Neural cell (in vitro differentiated cells): ENCODE data around the gene ACTBL2. TPM values are rescaled to one million over a fixed set of nuclear protein-coding genes. Genes with fewer than 3 reads are reported as not detected.

ENCODE experiments used
- H2AFZ ChIP-seq: fragments of 200-600, 300-800 bp; sonication (generic), shearing (Covaris generic); 2 replicates; pipeline ENCODE4 v1.6.0; 2014; ENCODE audit warnings: low read depth, mild to moderate bottlenecking, antibody characterized with exemption, low read length, moderate library complexity
- H3F3A ChIP-seq: fragments of 200-600 bp; shearing (Covaris generic); 2 replicates; pipeline ENCODE4 v1.6.1; 2016; ENCODE audit warnings: mild to moderate bottlenecking, moderate library complexity, mixed read lengths, antibody characterized with exemption, low read length; ENCODE audit not compliant: insufficient read depth, poor library complexity, severe bottlenecking
- H3K27ac ChIP-seq: fragments of 200-600, 300-800 bp; sonication (generic), shearing (Covaris generic); 2 replicates; pipeline ENCODE4 v1.5.1; 2014; ENCODE audit warnings: mild to moderate bottlenecking, low read length, moderate library complexity
- H3K27me3 ChIP-seq: fragments of 300-800, 200-600 bp; sonication (generic), shearing (Covaris generic); 2 replicates; pipeline ENCODE4 v1.6.0; 2014; ENCODE audit warnings: mild to moderate bottlenecking, low read depth, low read length, moderate library complexity; ENCODE audit not compliant: insufficient read depth
- H3K36me3 ChIP-seq: fragments of 300-800, 200-600 bp; sonication (generic), shearing (Covaris generic); 2 replicates; pipeline ENCODE4 v1.5.1; 2014; ENCODE audit warnings: mild to moderate bottlenecking, antibody characterized with exemption, low read length, moderate library complexity; ENCODE audit not compliant: insufficient read depth
- H3K4me2 ChIP-seq: fragments of 300-800, 200-600 bp; sonication (generic), shearing (Covaris generic); 2 replicates; pipeline ENCODE4 v1.6.0; 2014; ENCODE audit warnings: mild to moderate bottlenecking, low read length
- H3K4me3 ChIP-seq: fragments of 300-800, 200-600 bp; sonication (generic), shearing (Covaris generic); 2 replicates; pipeline ENCODE4 v1.5.1; 2014; ENCODE audit warnings: mild to moderate bottlenecking, low read length, moderate library complexity
- H3K79me2 ChIP-seq: fragments of 200-600 bp; shearing (Covaris generic); replicated peaks from 2 replicates; pipeline ENCODE4 v1.6.0; 2014; ENCODE audit warnings: mild to moderate bottlenecking, low read length, moderate library complexity; ENCODE audit not compliant: insufficient read depth
- H3K9ac ChIP-seq: fragments of 300-800, 200-600 bp; sonication (generic), shearing (Covaris generic); 2 replicates; pipeline ENCODE4 v1.6.1; 2016; ENCODE audit warnings: mild to moderate bottlenecking, low read length, mixed read lengths
- H3K9me2 ChIP-seq: fragments of 200-600 bp; shearing (Covaris generic); 2 replicates; pipeline ENCODE4 v1.6.1; 2016; ENCODE audit warnings: mild to moderate bottlenecking, low read length, mixed read lengths; ENCODE audit not compliant: insufficient read depth
- H3K9me3 ChIP-seq: fragments of 200-600, 300-800 bp; sonication (generic), shearing (Covaris generic); 2 replicates; pipeline ENCODE4 v1.6.1; 2016; ENCODE audit warnings: mild to moderate bottlenecking, mixed run types, low read length, moderate library complexity, mixed read lengths
- H4K20me1 ChIP-seq: fragments of 200-600 bp; shearing (Covaris generic); 2 replicates; pipeline ENCODE4 v1.6.1; 2016; ENCODE audit warnings: mild to moderate bottlenecking, mixed run types; ENCODE audit not compliant: insufficient read depth
- CTCF ChIP-seq: fragments of 450-650 bp; IDR thresholded peaks from 2 replicates; pipeline ENCODE4 v1.5.1; 2014; ENCODE audit warnings: antibody characterized with exemption, mild to moderate bottlenecking, moderate library complexity; ENCODE audit not compliant: poor library complexity, severe bottlenecking
- EZH2 ChIP-seq: fragments of 200-600, 300-800 bp; shearing (Covaris generic), sonication (generic); IDR thresholded peaks from 2 replicates; pipeline ENCODE4 v1.6.1; 2014; ENCODE audit warnings: antibody characterized with exemption, low read length, borderline replicate concordance, mild to moderate bottlenecking; ENCODE audit not compliant: insufficient read depth, poor library complexity, severe bottlenecking
- MXI1 ChIP-seq: fragments of 450-650 bp; conservative IDR thresholded peaks from 2 replicates; pipeline ENCODE4 v1.6.1; 2014; ENCODE audit warnings: antibody characterized with exemption, mild to moderate bottlenecking; ENCODE audit not compliant: poor library complexity, severe bottlenecking
- POLR2AphosphoS5 ChIP-seq: IDR thresholded peaks from 2 replicates; pipeline ENCODE4 v1.6.1; 2012
- RAD21 ChIP-seq: fragments of 450-650 bp; conservative IDR thresholded peaks from 2 replicates; pipeline ENCODE4 v1.6.1; 2014; ENCODE audit warnings: antibody characterized with exemption, mild to moderate bottlenecking, moderate library complexity
- REST ChIP-seq: IDR thresholded peaks from 2 replicates; pipeline ENCODE4 v1.6.1; 2012; ENCODE audit warnings: borderline replicate concordance
- SMC3 ChIP-seq: fragments of 450-650 bp; conservative IDR thresholded peaks from 2 replicates; pipeline ENCODE4 v1.6.1; 2014; ENCODE audit warnings: antibody characterized with exemption, mild to moderate bottlenecking, moderate library complexity; ENCODE audit not compliant: poor library complexity
- TAF1 ChIP-seq: IDR thresholded peaks from 2 replicates; pipeline ENCODE4 v1.6.1; 2012; ENCODE audit warnings: low read depth
- polyA plus RNA-seq: library from polyadenylated mRNA; depleted of rRNA; stranded (reverse); fragments of >200 nt; gene quantifications from 2 replicates; pipeline ENCODE4 v1.2.3, GENCODE V29; 2014

Gene ACTBL2
- polyA plus RNA-seq, 1 donor from 2014 or later: not detected

GRCh38 chr5:57529864-57530263, 47.3 kb upstream of the ACTBL2 start:
- H3F3A ChIP-seq: no peaks in the 10 kb centered on the region
- no peak overlapping the region for H3K27ac ChIP-seq
- no peak for TF ChIP-seq REST
- no peak for TF ChIP-seq POLR2AphosphoS5
- no peak for TF ChIP-seq MXI1
- H3K9me2 ChIP-seq: no peaks in the 10 kb centered on the region
- H3K36me3 ChIP-seq: no peaks in the 10 kb centered on the region
- H3K79me2 ChIP-seq: no peaks in the 10 kb centered on the region
- H4K20me1 ChIP-seq: no peaks in the 10 kb centered on the region
- H3K4me2 ChIP-seq: no peak overlapping the region
- no peak overlapping the region for H3K9ac ChIP-seq
- H2AFZ ChIP-seq: no peak overlapping the region
- no peaks in the 10 kb centered on the region for H3K9me3 ChIP-seq
- H3K4me3 ChIP-seq: no peak overlapping the region
- no peaks in the 10 kb centered on the region for H3K27me3 ChIP-seq

- Histone ChIP-seq H4K20me1 (no peaks in the 10 kb centered on the region), H3K4me2 (no peak overlapping the region), H3K79me2 (no peaks in the 10 kb centered on the region), H3K36me3 (no peaks in the 10 kb centered on the region), H3K9me2 (no peaks in the 10 kb centered on the region), H3K27ac (no peak overlapping the region), H3F3A (no peaks in the 10 kb centered on the region), H3K27me3 (no peaks in the 10 kb centered on the region), H3K9ac (no peak overlapping the region), H2AFZ (no peak overlapping the region), H3K4me3 (no peak overlapping the region), H3K9me3 (no peaks in the 10 kb centered on the region)
- TF ChIP-seq TAF1: no peak
- TF ChIP-seq CTCF: no peak
- no peak for TF ChIP-seq EZH2
- no peak for TF ChIP-seq POLR2AphosphoS5
Measured at GRCh38 chr5:57527870-57528269, 45.3 kb upstream of the ACTBL2 start.

- Histone ChIP-seq H3K79me2 (no peaks in the 10 kb centered on the region), H4K20me1 (no peaks in the 10 kb centered on the region), H3K4me2 (no peak overlapping the region), H2AFZ (no peak overlapping the region), H3F3A (no peaks in the 10 kb centered on the region), H3K9me2 (no peaks in the 10 kb centered on the region), H3K4me3 (no peak overlapping the region), H3K27me3 (no peaks in the 10 kb centered on the region), H3K36me3 (no peaks in the 10 kb centered on the region), H3K27ac (no peak overlapping the region), H3K9ac (no peak overlapping the region), H3K9me3 (no peaks in the 10 kb centered on the region)
- TF ChIP-seq MXI1: no peak
- no peak for TF ChIP-seq CTCF
- TF ChIP-seq POLR2AphosphoS5: no peak
- TF ChIP-seq RAD21: no peak
- TF ChIP-seq SMC3: no peak
- TF ChIP-seq REST: no peak
Measured at GRCh38 chr5:57524348-57525060, 41.9 kb upstream of the ACTBL2 start.
